C4-2B (cell line): ENCODE measurements around the gene CD200.

Source experiments
- ZFX ChIP-seq: fragments of 450-650 bp; IDR thresholded peaks from 2 replicates; pipeline ENCODE4 v1.6.1; 2017
- TF ChIP-seq, protein P1 (sequence below): fragments of 450-650 bp; conservative IDR thresholded peaks from 2 replicates; pipeline ENCODE4 v1.5.1; 2017; ENCODE audit warnings: mild to moderate bottlenecking

DNA sequence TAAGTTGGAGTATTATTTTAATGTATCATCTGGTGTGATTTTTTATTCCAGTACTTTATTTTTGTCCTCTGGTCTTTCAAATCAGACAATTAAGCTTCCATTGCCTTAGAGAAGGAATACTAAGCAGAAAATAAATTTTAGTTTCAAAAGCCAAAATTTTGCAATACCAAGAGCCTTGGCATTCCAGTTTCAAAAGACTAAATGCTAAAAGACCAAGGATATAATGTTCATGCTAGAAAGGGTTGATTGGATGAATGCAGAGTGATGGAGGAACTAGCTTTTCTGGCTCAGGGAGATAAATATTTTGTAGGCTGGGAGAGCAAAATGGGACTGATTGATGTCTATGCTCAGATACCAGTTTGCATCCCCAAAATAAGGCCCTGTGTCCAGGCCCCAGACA lies 6.2 kb downstream of the CD200 start:
- TF ChIP-seq, protein P1, sequence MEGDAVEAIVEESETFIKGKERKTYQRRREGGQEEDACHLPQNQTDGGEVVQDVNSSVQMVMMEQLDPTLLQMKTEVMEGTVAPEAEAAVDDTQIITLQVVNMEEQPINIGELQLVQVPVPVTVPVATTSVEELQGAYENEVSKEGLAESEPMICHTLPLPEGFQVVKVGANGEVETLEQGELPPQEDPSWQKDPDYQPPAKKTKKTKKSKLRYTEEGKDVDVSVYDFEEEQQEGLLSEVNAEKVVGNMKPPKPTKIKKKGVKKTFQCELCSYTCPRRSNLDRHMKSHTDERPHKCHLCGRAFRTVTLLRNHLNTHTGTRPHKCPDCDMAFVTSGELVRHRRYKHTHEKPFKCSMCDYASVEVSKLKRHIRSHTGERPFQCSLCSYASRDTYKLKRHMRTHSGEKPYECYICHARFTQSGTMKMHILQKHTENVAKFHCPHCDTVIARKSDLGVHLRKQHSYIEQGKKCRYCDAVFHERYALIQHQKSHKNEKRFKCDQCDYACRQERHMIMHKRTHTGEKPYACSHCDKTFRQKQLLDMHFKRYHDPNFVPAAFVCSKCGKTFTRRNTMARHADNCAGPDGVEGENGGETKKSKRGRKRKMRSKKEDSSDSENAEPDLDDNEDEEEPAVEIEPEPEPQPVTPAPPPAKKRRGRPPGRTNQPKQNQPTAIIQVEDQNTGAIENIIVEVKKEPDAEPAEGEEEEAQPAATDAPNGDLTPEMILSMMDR: no peak
- TF ChIP-seq ZFX: no peak
